HepG2 (cell line): Measurements from ENCODE around the gene ITGB3. TPM values are rescaled to one million over a fixed set of nuclear protein-coding genes. Genes with fewer than 3 reads are reported as not detected.
"Not testable (repeated sequence)": the region's sequence is repeated elsewhere in the genome, so short reads cannot be mapped to it uniquely, and the experiment has no call there.

Experiments
- ATAC-seq: fragments of 200-7000 bp; cut with Tn5 transposase; 3 replicates; pipeline ENCODE4 v1.9.1; 2020; ENCODE audit warnings: mild to moderate bottlenecking, moderate library complexity
- BruUV-seq: library from RNA; stranded (reverse); fragments of 400-500 nt; replicated peaks from 2 replicates; lab custom pipeline; 2021; lab: Mats Ljungman, UMichigan
- CTCF ChIA-PET: fragments of 300-600 bp; formaldehyde crosslinking; extraction: SDS; loops from one replicate; lab custom pipeline; 2021; ENCODE audit warnings: low total read pairs, inconsistent platforms, low intra/inter-chr PET ratio; lab: Yijun Ruan, JAX
- POLR2A ChIA-PET: fragments of 350-600 bp; sonication (Branson Sonifier 250); formaldehyde crosslinking; loops from one replicate; lab custom pipeline; 2020; ENCODE audit warnings: antibody characterized with exemption, inconsistent platforms; lab: Yijun Ruan, JAX
- DNase-seq: peaks from one replicate; pipeline ENCODE4 v3.0.0-alpha.2; 2015; ENCODE audit warnings: low spot score
- FAIRE-seq: peaks from 3 replicates; lab custom pipeline; 2011; peaks lifted over from hg19 to GRCh38; lab: Jason Lieb, UNC
- H2AFZ ChIP-seq: one replicate; pipeline ENCODE4 v1.6.1; 2011; ENCODE audit warnings: low read length, inconsistent platforms
- H3K27ac ChIP-seq: fragments of 300-600 bp; 3 replicates; pipeline ENCODE4 v1.8.0; 2011; ENCODE audit warnings: mixed run types, mild to moderate bottlenecking, mixed read lengths, low read length, inconsistent platforms; ENCODE audit not compliant: insufficient read depth; ENCODE audit errors: extremely low read length
- H3K27me3 ChIP-seq, 2 experiments: fragments of 200-600 bp in 1 of 2; 2 replicates in 1 of 2; 3 replicates in 1 of 2; pipeline versions ENCODE4 v1.6.0 to v1.8.0; 2011; ENCODE audit warnings: low read length in 2 of 2, mild to moderate bottlenecking in 2 of 2, moderate library complexity in 2 of 2, inconsistent platforms in 1 of 2; ENCODE audit not compliant: insufficient read depth in 2 of 2, control insufficient read depth in 1 of 2
- H3K36me3 ChIP-seq, 2 experiments: fragments of 200-600 bp in 1 of 2; replicated peaks in 1 of 2; 2 replicates in 1 of 2; 3 replicates in 1 of 2; pipeline versions ENCODE4 v1.5.1 to v1.8.0; 2011; ENCODE audit warnings: low read length in 2 of 2, inconsistent platforms in 1 of 2; ENCODE audit not compliant: insufficient read depth in 2 of 2, control insufficient read depth in 1 of 2
- H3K4me1 ChIP-seq: 2 replicates; pipeline ENCODE4 v1.5.1; 2012; ENCODE audit warnings: low read length, inconsistent platforms; ENCODE audit not compliant: insufficient read depth
- H3K4me2 ChIP-seq: 2 replicates; pipeline ENCODE4 v1.6.0; 2011; ENCODE audit warnings: low read depth, low read length, inconsistent platforms
- H3K4me3 ChIP-seq, 3 experiments: fragments of 200-600 bp in 1 of 3; sonication (generic), shearing (Covaris generic) in 1 of 3; replicated peaks in 1 of 3; 2 replicates each; pipeline ENCODE4 v1.5.1; 2011 to 2016; ENCODE audit warnings: low read length in 3 of 3, inconsistent platforms in 2 of 3, low read depth in 2 of 3, mild to moderate bottlenecking in 2 of 3, control low read depth in 1 of 3, mixed read lengths in 1 of 3; ENCODE audit not compliant: insufficient read depth in 1 of 3
- H3K79me2 ChIP-seq: one replicate; pipeline ENCODE4 v1.6.1; 2011; ENCODE audit warnings: low read length, inconsistent platforms; ENCODE audit not compliant: insufficient read depth
- H3K9ac ChIP-seq: 2 replicates; pipeline ENCODE4 v1.6.0; 2011; ENCODE audit warnings: mild to moderate bottlenecking, low read depth, low read length, inconsistent platforms; ENCODE audit not compliant: insufficient read depth
- H3K9me3 ChIP-seq: 2 replicates; pipeline ENCODE4 v1.5.1; 2012; ENCODE audit warnings: mild to moderate bottlenecking, low read length
- H4K20me1 ChIP-seq: 2 replicates; pipeline ENCODE4 v1.6.0; 2011; ENCODE audit warnings: inconsistent platforms, mild to moderate bottlenecking, low read length, moderate library complexity; ENCODE audit not compliant: insufficient read depth
- BRD4 ChIP-seq: sonication (generic); formaldehyde crosslinking; IDR thresholded peaks from 2 replicates; pipeline ENCODE4 v1.4.0; 2020; ENCODE audit warnings: missing genetic modification reagents
- NFE2 ChIP-seq: sonication (generic); formaldehyde crosslinking; IDR thresholded peaks from 2 replicates; pipeline ENCODE4 v1.4.0; 2020; ENCODE audit warnings: missing genetic modification reagents
- POLR2A ChIP-seq, 2 experiments: IDR thresholded peaks; 2 replicates each; pipeline ENCODE4 v1.6.1; 2011; ENCODE audit warnings: low read depth in 2 of 2, low read length in 2 of 2, mild to moderate bottlenecking in 1 of 2, moderate library complexity in 1 of 2; ENCODE audit not compliant: insufficient read depth in 1 of 2
- ZBTB7A ChIP-seq: sonication (generic); formaldehyde crosslinking; IDR thresholded peaks from 2 replicates; pipeline ENCODE4 v1.8.0; 2022; ENCODE audit warnings: mild to moderate bottlenecking, missing genetic modification reagents
- ZNF274 ChIP-seq: sonication (generic); formaldehyde crosslinking; IDR thresholded peaks from 2 replicates; pipeline ENCODE4 v1.5.1; 2020; ENCODE audit warnings: mild to moderate bottlenecking, missing genetic modification reagents
- WGBS: methylation state at CpG from one replicate; pipeline ENCODE4 v1.1.6; 2017; ENCODE audit warnings: low lambda C conversion rate; 5-methylcytosine and 5-hydroxymethylcytosine counted together
- in situ Hi-C: cut with HindIII; loops from 2 replicates; pipeline ENCODE4 v1.10.0; 2017; ENCODE audit warnings: low pct_unique_long_range_greater_than_20kb; ENCODE audit not compliant: extremely low pct_ligation_motif_present
- intact Hi-C: fragments of 100-400 bp; cut with micrococcal nuclease; formaldehyde crosslinking; loops from one replicate; pipeline ENCODE4 v1.10.0; 2022; ENCODE audit not compliant: unreplicated experiment
- polyA plus RNA-seq, 8 experiments: library from polyadenylated mRNA; depleted of rRNA in 3 of 8; stranded (reverse) in 7 of 8; unstranded in 1 of 8; fragments of >200 nt; fragmentation: Illumina TruSeq in 4 of 8; extraction: Trizol in 4 of 8; gene quantifications; 2 replicates each; pipeline versions ENCODE4 v1.2.1 to v1.2.3, GENCODE V29; 2011 to 2016; ENCODE audit warnings: low read depth in 4 of 8, missing spikeins in 1 of 8, mixed read lengths in 1 of 8; ENCODE audit not compliant: insufficient read depth in 1 of 8
- total RNA-seq, 5 experiments: library from RNA; depleted of rRNA; stranded (reverse); fragments of >200 nt; fragmentation: Illumina TruSeq; extraction: Trizol; gene quantifications; 2 replicates each; pipeline ENCODE4 v1.2.3, GENCODE V29; 2016; ENCODE audit warnings: low read depth in 1 of 5
- TF ChIP-seq, protein P1 (sequence below): sonication (generic); formaldehyde crosslinking; IDR thresholded peaks from 2 replicates; pipeline ENCODE4 v1.4.0; 2020; ENCODE audit warnings: missing genetic modification reagents

The ITGB3 gene
- total and polyA plus RNA-seq, 2 of the 13 experiments (the other 11 are each of a cell fraction or from before 2014, with no cell fraction given), result 0.09 to 0.31 TPM

DNA sequence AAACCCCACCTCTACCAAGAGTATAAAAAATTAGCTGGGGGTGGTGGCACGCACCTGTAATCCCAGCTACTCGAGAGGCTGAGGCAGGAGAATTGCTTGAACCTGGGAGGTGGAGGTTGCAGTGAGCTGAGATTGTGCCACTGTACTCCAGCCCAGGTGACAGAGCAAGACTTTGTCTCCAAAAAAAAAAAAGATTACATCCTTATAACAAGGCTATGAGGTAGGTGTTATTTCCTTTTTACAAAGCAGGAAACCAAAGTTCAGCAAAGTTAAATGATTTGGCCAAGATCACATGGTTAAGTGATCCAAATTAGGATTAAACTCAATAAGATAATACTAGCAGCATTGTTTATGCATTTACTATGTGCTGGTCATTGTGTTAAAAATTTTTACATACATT lies 36.3 kb upstream of the ITGB3 start:
- H4K20me1 ChIP-seq, H3K27ac ChIP-seq, H3K4me1 ChIP-seq, intact Hi-C loops, CTCF ChIA-PET, H3K4me3 ChIP-seq, H3K9ac ChIP-seq, FAIRE-seq, H2AFZ ChIP-seq, H3K79me2 ChIP-seq, POLR2A ChIA-PET, H3K9me3 ChIP-seq, ATAC-seq, BruUV-seq, H3K4me2 ChIP-seq, DNase-seq, in situ Hi-C loops, H3K36me3 ChIP-seq: not testable (repeated sequence)
- WGBS, result 30% methylated on average over 2 of the region's 2 CpGs
- peaks cover 4 to 28% of the 10 kb centered on the region in 2 experiments; a peak in 3 of 5 replicates for H3K27me3 ChIP-seq

DNA sequence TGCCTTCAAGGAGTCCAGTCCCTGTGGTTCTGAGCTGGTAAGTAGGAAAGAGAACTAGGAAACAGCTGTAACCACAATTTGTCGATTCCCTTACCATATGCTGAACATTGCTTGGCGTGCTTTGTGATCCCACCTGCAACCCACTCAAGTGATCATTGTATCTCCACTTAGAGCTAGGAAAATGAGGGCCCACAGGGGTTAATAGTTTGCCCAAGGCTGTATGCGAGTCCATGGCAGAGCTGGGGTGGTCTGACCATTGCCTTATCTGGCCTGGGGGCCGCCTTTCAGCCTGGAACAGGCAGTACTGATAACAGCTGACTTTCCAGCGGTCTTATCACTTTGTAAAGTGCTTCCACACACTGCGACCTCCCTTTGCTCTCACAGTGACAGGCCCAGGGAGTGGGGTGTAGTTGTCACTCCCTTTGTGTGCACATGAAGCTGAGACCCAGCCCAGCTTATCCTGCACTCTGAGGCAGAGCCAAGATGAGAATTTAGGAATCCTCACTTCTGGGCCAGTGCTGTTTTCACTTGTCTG lies 34.7 kb upstream of the ITGB3 start:
- no peaks in the 10 kb centered on the region for H3K36me3 ChIP-seq
- no peak for DNase-seq
- peaks cover 1% of the 10 kb centered on the region; the same call in 1 of the 2 replicates for H3K9me3 ChIP-seq
- ChIA-PET CTCF (no interaction called here), POLR2A (interaction anchor here (1.5 kb wide), 1 partner anchor 18 kb away, joined by 4 read pairs; no protein-coding TSS in a partner anchor)
- TF ChIP-seq ZBTB7A (CRISPR knock-in tag) (0 out of 2 replicates have a peak, but pooled peaks have one; percentile 25), POLR2A (IDR thresholded peaks at IDR 0.05; ENCODE audit: insufficient read depth in 1 of 2, low read depth in 2 of 2, low read length in 2 of 2) (no peak), BRD4 (CRISPR knock-in tag) (no peak), ZNF274 (CRISPR knock-in tag) (no peak), NFE2 (CRISPR knock-in tag) (no peak)
- TF ChIP-seq, protein P1, sequence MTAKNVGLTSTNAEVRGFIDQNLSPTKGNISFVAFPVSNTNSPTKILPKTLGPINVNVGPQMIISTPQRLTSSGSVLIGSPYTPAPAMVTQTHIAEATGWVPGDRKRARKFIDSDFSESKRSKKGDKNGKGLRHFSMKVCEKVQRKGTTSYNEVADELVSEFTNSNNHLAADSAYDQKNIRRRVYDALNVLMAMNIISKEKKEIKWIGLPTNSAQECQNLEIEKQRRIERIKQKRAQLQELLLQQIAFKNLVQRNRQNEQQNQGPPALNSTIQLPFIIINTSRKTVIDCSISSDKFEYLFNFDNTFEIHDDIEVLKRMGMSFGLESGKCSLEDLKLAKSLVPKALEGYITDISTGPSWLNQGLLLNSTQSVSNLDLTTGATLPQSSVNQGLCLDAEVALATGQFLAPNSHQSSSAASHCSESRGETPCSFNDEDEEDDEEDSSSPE, result no peak
- intact Hi-C loops (no loop called here), in situ Hi-C loops (no loop called here)
- H3K27me3 ChIP-seq, result peaks cover 7 to 32% of the 10 kb centered on the region in 2 experiments; a peak in 3 of 5 replicates
- H2AFZ ChIP-seq, result no peak overlapping the region
- no peaks in the 10 kb centered on the region for H3K79me2 ChIP-seq
- no peak overlapping the region for H3K9ac ChIP-seq
- no TSS peak for BruUV-seq
- 17% methylated on average over 6 of the region's 6 CpGs for WGBS
- peaks cover 9% of the 10 kb centered on the region for H3K4me1 ChIP-seq
- H4K20me1 ChIP-seq, result no peaks in the 10 kb centered on the region
- FAIRE-seq, result no peak
- peak overlapping the region; percentile 25; the same call in 1 of the 2 replicates for H3K4me2 ChIP-seq
- no peak overlapping the region for H3K27ac ChIP-seq
- ATAC-seq, result no peak; the same call in 1 of the 3 replicates
- H3K4me3 ChIP-seq, result no peak overlapping the region
